Measurements from ENCODE around the gene SORCS2. TPM values are rescaled to one million over a fixed set of nuclear protein-coding genes. Genes with fewer than 3 reads are reported as not detected.

SORCS2 gene
- total RNA-seq, 4 donors from 2014 or later, result 1.1 to 2.5 (median 2.0) TPM

DNA sequence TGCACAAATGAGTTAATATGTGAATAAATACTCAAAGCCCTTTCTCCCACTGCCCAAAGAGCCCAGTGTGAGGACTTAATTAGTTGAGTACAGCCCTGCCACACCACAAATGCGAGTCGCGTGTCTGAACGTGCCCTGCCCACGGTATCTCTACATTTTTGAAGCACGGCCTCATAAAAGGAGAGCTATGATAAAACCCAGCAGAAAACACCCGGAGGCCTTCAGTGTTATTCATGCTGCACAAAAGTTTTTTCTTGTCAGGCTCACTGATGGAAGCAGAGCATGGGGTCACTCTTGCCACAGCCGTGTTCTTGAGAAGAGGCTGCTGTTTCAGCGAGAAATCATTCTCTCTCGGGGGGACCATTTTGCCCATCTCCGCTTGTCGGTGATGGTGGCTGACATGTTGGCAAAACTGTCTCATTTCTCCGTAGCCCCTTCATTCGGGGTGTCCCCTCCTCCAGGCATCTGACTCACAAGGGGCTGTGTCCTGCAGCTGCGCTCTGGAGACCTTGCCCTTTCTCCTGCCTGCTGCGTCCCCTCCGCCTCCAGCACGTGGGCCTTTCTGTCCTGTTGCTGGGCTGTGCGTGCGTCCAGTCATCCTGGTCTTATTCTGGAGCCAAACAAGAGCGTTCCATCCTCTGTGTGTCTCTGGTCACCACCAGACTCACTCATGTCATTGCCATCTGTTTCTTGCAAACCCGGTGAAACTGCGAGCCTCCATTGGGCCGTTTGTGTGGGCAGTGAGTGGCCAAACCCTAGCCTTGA is 88.8 kb downstream of the SORCS2 start:
- H3K4me1 ChIP-seq, result peaks cover 0 to 25% (median 8%) of the 10 kb centered on the region in 3 donors
- no peak overlapping the region for H3K4me3 ChIP-seq
- no peak overlapping the region for H3K27ac ChIP-seq
- intact Hi-C loops (cut with DNase I), result no loop called here
- H3K27me3 ChIP-seq, result peaks cover 0 to 70% (median 0%) of the 10 kb centered on the region in 4 donors
- DNase-seq, result no peak
- H3K9me3 ChIP-seq, result no peaks in the 10 kb centered on the region
- H3K36me3 ChIP-seq, result no peaks in the 10 kb centered on the region
- WGBS, 2 donors, result 43 to 62% methylated on average over 22 to 24 of the region's 24 CpGs
- TF ChIP-seq, protein P1, sequence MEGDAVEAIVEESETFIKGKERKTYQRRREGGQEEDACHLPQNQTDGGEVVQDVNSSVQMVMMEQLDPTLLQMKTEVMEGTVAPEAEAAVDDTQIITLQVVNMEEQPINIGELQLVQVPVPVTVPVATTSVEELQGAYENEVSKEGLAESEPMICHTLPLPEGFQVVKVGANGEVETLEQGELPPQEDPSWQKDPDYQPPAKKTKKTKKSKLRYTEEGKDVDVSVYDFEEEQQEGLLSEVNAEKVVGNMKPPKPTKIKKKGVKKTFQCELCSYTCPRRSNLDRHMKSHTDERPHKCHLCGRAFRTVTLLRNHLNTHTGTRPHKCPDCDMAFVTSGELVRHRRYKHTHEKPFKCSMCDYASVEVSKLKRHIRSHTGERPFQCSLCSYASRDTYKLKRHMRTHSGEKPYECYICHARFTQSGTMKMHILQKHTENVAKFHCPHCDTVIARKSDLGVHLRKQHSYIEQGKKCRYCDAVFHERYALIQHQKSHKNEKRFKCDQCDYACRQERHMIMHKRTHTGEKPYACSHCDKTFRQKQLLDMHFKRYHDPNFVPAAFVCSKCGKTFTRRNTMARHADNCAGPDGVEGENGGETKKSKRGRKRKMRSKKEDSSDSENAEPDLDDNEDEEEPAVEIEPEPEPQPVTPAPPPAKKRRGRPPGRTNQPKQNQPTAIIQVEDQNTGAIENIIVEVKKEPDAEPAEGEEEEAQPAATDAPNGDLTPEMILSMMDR (IDR thresholded peaks at IDR 0.05), result no peak
- no peak for TF ChIP-seq POLR2A (IDR thresholded peaks at IDR 0.05)

DNA sequence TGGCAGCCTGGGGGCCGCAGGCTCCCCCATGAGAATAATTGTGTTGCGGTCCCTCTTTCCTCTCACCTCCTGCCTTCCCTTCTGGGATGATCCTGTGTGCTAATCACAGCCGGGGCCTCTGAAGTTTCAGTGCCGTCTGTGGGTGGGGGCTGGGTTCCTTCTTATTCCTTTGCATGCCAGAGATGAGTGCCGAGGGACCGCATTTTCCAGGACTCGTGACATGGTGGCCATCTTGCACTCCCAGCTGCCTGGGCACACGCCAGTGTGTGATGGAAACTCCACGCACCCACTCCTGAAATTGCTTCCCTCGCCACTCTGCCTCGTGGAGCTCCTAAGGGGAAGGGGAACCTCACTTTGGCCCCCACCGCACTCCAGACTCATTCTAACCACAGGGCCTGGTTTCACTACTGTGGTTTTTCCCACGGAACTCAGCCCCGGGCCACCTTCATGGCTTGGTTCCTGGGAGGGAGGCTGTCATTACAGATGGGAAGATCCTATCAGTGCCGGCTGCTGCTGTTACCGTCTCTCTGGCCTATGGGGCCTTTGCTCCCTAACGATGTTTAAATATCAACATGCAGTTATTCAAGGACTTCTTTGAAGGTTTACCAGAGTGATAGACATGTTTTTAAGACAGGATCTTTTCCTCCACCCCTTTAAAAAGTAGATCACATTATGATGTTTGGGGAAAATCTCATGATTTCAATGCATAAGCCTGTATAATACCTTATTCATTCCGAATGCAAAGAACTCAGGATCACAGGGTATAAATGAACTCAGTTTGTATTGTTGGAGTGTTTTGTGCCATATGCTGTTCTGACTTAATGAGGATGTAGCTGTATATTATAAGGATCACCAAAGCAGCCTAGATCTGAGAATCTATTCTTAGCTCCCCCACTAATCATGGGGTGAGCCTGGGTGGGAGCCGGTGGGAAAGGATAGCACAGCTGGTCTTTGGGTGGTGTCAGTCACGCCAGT is 89.6 kb downstream of the SORCS2 start:
- DNase-seq, result no peak
- Histone ChIP-seq H3K27ac (no peak overlapping the region), H3K36me3 (no peaks in the 10 kb centered on the region), H3K9me3 (no peaks in the 10 kb centered on the region), H3K4me3 (no peak overlapping the region), H3K27me3 (peaks cover 0 to 74% (median 0%) of the 10 kb centered on the region in 4 donors), H3K4me1 (peaks cover 0 to 31% (median 8%) of the 10 kb centered on the region in 3 donors)
- no peak for TF ChIP-seq POLR2A (IDR thresholded peaks at IDR 0.05)
- TF ChIP-seq, protein P1 (IDR thresholded peaks at IDR 0.05), result no peak
- WGBS, 2 donors, result 72 to 83% methylated on average over 14 to 19 of the region's 20 CpGs
- intact Hi-C loops (cut with DNase I), result no loop called here

DNA sequence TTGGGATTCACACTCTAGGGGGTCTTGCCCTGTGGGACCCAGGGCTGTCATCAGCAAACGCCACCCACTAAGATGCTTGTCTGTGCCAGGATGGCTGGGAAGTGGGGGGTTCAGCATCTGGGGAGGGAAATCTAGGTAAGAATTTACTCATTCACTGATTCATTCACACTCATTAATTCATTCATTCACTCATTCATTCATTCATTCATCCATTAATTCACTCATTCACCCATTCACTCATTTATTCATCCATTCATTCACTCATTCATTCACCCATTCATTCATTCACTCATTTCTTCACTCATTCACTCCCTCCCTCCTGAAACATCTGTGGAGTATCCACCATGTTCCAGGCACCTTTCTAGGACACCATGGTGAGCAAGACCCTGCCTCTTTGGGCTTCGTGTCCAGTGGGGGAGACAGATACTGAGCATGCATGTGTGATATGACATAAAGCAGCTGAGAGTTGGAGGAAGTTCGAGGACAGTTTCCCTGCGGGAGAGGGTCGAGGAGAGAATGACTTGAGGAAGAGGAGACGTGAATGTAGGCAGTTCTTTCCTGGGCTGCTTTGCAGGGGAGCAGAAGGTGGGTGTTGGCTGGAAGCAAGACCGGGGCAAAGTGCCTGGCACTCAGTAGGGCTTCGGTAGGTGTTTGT is 90.6 kb downstream of the SORCS2 start:
- Histone ChIP-seq H3K9me3 (no peaks in the 10 kb centered on the region), H3K4me3 (no peak overlapping the region), H3K4me1 (peaks cover 0 to 31% (median 8%) of the 10 kb centered on the region in 3 donors), H3K36me3 (no peaks in the 10 kb centered on the region), H3K27ac (no peak overlapping the region), H3K27me3 (peaks cover 0 to 74% (median 0%) of the 10 kb centered on the region in 4 donors)
- WGBS, 2 donors, result 73 to 93% methylated on average over 6 to 7 of the region's 8 CpGs
- intact Hi-C loops (cut with DNase I), result no loop called here
- TF ChIP-seq, protein P1 (IDR thresholded peaks at IDR 0.05), result no peak
- TF ChIP-seq POLR2A (IDR thresholded peaks at IDR 0.05), result no peak
- no peak for DNase-seq

DNA sequence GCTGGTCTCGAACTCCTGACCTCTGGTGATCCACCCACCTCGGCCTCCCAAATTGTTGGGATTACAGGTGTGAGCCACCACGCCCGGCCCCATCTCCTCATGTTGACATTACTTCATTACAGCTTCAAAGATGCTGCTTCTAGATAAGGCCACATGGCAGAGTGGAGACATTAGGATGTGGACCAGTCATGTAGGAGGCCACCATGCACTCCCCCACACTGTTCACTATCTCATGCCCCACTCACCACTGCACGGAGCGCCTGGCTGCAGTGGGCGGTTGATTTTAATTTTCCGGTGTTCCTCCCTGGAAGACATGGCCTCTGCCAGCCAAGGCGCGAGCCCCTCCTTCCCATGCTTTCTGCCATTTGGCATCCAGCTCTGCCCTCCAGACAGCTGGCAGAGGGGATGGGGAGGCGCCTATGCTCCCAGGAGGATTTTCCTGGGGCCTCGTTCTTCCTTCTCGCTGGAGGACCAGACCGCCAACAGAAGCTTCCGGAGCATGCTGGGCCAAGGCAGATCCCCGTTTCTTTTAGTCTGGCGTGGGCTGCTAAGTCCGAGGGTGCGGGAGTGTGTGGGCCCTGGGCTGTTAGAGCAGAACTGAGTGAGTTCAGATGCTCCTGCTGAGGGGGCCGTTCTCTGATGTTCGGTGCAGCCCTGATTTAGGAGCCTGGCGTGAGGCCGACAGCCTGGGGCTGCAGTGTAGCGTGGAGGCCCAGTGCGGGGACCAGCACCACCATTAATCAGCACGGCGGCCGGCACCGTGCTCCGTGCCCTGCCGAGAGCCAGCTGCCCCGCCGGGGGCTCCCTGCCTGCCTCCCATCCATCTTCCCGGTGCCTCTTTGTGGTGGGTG is 93.1 kb downstream of the SORCS2 start:
- H3K9me3 ChIP-seq, result no peaks in the 10 kb centered on the region
- TF ChIP-seq, protein P1 (IDR thresholded peaks at IDR 0.05), result no peak
- no peak for TF ChIP-seq POLR2A (IDR thresholded peaks at IDR 0.05)
- 30 to 44% methylated on average over 14 to 23 of the region's 34 CpGs for WGBS, 2 donors
- no peak for DNase-seq
- H3K27me3 ChIP-seq, result peaks cover 0 to 75% (median 0%) of the 10 kb centered on the region in 4 donors
- no peaks in the 10 kb centered on the region for H3K36me3 ChIP-seq
- H3K4me1 ChIP-seq, result peaks cover 0 to 26% (median 8%) of the 10 kb centered on the region in 3 donors
- no peak overlapping the region for H3K4me3 ChIP-seq
- no peak overlapping the region for H3K27ac ChIP-seq
- intact Hi-C loops (cut with DNase I), result no loop called here

Measured in esophagus squamous epithelium (tissue), 5 donors.